Transverse colon (tissue), 4 donors: ENCODE results near the gene SCIN.

Experiments
- EP300 ChIP-seq: sonication (generic); formaldehyde crosslinking; IDR thresholded peaks from one replicate; pipeline ENCODE4 v1.6.1; 2017; ENCODE audit warnings: antibody characterized with exemption, low read depth
- POLR2A ChIP-seq: fragments of 450-650 bp; IDR thresholded peaks from one replicate; pipeline ENCODE4 v1.6.1; 2016; ENCODE audit warnings: antibody characterized with exemption, mild to moderate bottlenecking, moderate library complexity
- POLR2AphosphoS5 ChIP-seq, 3 donors: sonication (generic); formaldehyde crosslinking; IDR thresholded peaks; one replicate each; pipeline ENCODE4 v1.6.1; 2016; ENCODE audit warnings: antibody characterized with exemption in 3 of 3
- TF ChIP-seq, protein P1 (sequence below), 5 experiments: fragments of 200-600 bp in 3 of 5; fragments of 450-650 bp in 2 of 5; sonication (generic) in 3 of 5; IDR thresholded peaks; 1 replicate in 2 of 5; 2 replicates in 3 of 5; pipeline ENCODE4 v1.5.1; 2016 to 2017; ENCODE audit warnings: antibody characterized with exemption in 5 of 5, inconsistent platforms in 3 of 5, mild to moderate bottlenecking in 2 of 5, moderate library complexity in 1 of 5

DNA sequence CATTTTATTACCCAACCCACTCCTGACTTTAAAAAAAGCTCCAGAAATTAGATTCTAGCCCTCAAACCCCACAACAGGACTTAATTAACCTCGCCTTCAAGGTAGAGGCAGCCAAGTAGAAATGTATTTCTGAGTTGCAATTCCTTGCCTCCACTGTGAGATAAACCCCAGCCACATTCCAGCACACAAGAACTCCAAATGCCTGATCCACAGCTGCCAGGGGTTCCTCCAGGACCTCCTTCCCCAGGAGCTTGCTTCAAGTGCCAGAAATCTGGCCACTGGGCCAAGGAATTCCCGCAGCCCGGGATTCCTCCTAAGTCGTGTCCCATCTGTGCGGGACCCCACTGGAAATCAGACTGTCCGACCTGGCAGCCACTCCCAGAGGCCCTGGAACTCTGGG, 91.1 kb downstream of the SCIN start:
- TF ChIP-seq, protein P1, sequence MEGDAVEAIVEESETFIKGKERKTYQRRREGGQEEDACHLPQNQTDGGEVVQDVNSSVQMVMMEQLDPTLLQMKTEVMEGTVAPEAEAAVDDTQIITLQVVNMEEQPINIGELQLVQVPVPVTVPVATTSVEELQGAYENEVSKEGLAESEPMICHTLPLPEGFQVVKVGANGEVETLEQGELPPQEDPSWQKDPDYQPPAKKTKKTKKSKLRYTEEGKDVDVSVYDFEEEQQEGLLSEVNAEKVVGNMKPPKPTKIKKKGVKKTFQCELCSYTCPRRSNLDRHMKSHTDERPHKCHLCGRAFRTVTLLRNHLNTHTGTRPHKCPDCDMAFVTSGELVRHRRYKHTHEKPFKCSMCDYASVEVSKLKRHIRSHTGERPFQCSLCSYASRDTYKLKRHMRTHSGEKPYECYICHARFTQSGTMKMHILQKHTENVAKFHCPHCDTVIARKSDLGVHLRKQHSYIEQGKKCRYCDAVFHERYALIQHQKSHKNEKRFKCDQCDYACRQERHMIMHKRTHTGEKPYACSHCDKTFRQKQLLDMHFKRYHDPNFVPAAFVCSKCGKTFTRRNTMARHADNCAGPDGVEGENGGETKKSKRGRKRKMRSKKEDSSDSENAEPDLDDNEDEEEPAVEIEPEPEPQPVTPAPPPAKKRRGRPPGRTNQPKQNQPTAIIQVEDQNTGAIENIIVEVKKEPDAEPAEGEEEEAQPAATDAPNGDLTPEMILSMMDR (IDR thresholded peaks at IDR 0.05), result no peak
- TF ChIP-seq POLR2AphosphoS5 (IDR thresholded peaks at IDR 0.05), result no peak
- no peak for TF ChIP-seq EP300
- TF ChIP-seq POLR2A, result no peak
